NCI-H524 (cell line): Measurements from ENCODE around the gene ZBTB20.

Experiments used
- DNase-seq, 2 experiments: peaks; one replicate each; lab custom pipeline; 2025; lab: John Stamatoyannopoulos, UW

The ZBTB20 gene

GRCh38 chr3:114762144-114762543 is 384.9 kb downstream of the ZBTB20 start:
- no peak for DNase-seq

GRCh38 chr3:114760679-114761078 is 386.4 kb downstream of the ZBTB20 start:
- no peak for DNase-seq

- no peak for DNase-seq
These were observed 388.0 kb downstream of the ZBTB20 start for GRCh38 chr3:114758831-114759699.

GRCh38 chr3:114756506-114757279 is 390.4 kb downstream of the ZBTB20 start:
- DNase-seq, result peak in 1 of 2 experiments; percentile 8

- no peak for DNase-seq
These were observed 400.6 kb downstream of the ZBTB20 start for GRCh38 chr3:114746502-114746901.

GRCh38 chr3:114745322-114746240 is 401.5 kb downstream of the ZBTB20 start:
- no peak for DNase-seq

GRCh38 chr3:114743746-114744485 is 403.2 kb downstream of the ZBTB20 start:
- no peak for DNase-seq

- DNase-seq, result no peak
These were observed 406.0 kb downstream of the ZBTB20 start for GRCh38 chr3:114741066-114741465.

GRCh38 chr3:114739627-114740026 is 407.5 kb downstream of the ZBTB20 start:
- no peak for DNase-seq

GRCh38 chr3:114732353-114732752 is 414.7 kb downstream of the ZBTB20 start:
- DNase-seq, result no peak

- no peak for DNase-seq
These were observed 416.7 kb downstream of the ZBTB20 start for GRCh38 chr3:114730397-114730796.

GRCh38 chr3:114727373-114727772 is 419.7 kb downstream of the ZBTB20 start:
- DNase-seq, result no peak

- DNase-seq, result no peak
These were observed 421.1 kb downstream of the ZBTB20 start for GRCh38 chr3:114725966-114726365.

- DNase-seq, result no peak
These were observed 424.6 kb downstream of the ZBTB20 start for GRCh38 chr3:114722530-114722929.

GRCh38 chr3:114721864-114722263 is 425.2 kb downstream of the ZBTB20 start:
- DNase-seq, result no peak

- no peak for DNase-seq
These were observed 425.9 kb downstream of the ZBTB20 start for GRCh38 chr3:114721209-114721608.

- no peak for DNase-seq
These were observed 428.2 kb downstream of the ZBTB20 start for GRCh38 chr3:114718898-114719210.

GRCh38 chr3:114718071-114718897 is 428.8 kb downstream of the ZBTB20 start:
- no peak for DNase-seq

- DNase-seq, result no peak
These were observed 430.2 kb downstream of the ZBTB20 start for GRCh38 chr3:114716916-114717315.

- DNase-seq, result peak in 1 of 2 experiments; percentile 23
These were observed 431.0 kb downstream of the ZBTB20 start for GRCh38 chr3:114716126-114716525.
